ENCODE measurements around the gene SARDH. TPM values are rescaled to one million over a fixed set of nuclear protein-coding genes. Genes with fewer than 3 reads are reported as not detected.
A peak's percentile ranks its signal among the peaks of the same experiment; 100 is the strongest.
"Not testable (repeated sequence)": the region's sequence is repeated elsewhere in the genome, so short reads cannot be mapped to it uniquely, and the experiment has no call there.

SARDH gene
- polyA plus RNA-seq, 2 donors = 0.20 TPM

DNA sequence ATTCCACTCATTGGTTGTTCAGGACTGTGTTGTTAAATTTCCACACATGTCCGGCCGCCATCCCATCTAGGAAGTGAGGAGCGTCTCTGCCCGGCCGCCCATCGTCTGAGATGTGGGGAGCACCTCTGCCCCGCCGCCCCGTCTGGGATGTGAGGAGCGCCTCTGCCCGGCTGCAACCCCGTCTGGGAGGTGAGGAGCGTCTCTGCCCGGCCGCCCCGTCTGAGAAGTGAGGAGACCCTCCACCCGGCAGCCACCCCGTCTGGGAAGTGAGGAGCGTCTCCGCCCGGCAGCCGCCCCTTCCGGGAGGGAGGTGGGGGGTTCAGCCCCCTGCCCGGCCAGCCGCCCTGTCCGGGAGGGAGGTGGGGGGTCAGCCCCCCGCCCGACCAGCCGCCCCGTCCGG, 6.4 kb upstream of the SARDH start:
- H3K27ac ChIP-seq (ENCODE audit: low read depth in 2 of 2, low read length in 1 of 2); H3K36me3 ChIP-seq (ENCODE audit: control insufficient read depth in 2 of 2, insufficient read depth in 2 of 2, low read length in 1 of 2); H3K27me3 ChIP-seq (ENCODE audit: control insufficient read depth in 1 of 2, insufficient read depth in 2 of 2, low read length in 2 of 2); H3K4me3 ChIP-seq (ENCODE audit: low read depth in 1 of 2, low read length in 2 of 2); H3K4me1 ChIP-seq (ENCODE audit: control insufficient read depth in 2 of 2, insufficient read depth in 2 of 2, low read length in 1 of 2); H3K9me3 ChIP-seq (ENCODE audit: control insufficient read depth in 2 of 2, insufficient read depth in 1 of 2, low read depth in 1 of 2, low read length in 1 of 2): not testable (repeated sequence)
- WGBS, 2 donors = 95% methylated on average over 7 to 26 of the region's 31 CpGs

DNA sequence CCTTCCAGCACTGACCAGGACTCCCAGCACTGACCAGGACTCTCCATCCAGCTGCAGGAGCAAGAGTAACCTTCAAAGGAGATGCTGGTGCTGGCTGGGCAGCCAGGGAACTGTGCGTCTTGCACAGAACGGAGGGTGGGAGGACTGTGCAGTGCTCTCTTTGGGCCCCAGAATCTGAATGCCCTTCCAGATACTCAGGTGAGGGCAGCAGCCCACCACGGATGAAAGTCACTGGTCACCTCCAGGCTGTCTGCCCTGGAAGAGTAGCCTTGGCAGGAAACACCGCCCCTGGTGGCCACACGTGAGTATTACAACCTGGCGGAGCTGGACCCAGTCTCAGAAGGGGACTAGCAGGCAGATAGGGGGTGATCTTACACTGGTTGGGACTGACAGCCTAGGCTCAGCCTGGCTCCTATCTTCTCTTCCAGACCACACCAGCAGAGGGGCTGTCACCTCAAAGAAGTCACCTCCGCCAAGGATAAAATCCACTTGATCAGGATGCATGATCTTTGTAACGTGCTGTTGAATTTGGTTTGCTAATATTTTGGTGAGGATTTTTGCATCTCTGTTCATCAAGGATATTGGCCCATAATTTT, 4.8 kb upstream of the SARDH start:
- no peak overlapping the region for H3K27ac ChIP-seq (ENCODE audit: low read depth in 2 of 2, low read length in 1 of 2)
- H3K27me3 ChIP-seq (ENCODE audit: control insufficient read depth in 1 of 2, insufficient read depth in 2 of 2, low read length in 2 of 2) = no peaks in the 10 kb centered on the region
- peaks cover 0 to 6% of the 10 kb centered on the region in 2 donors for H3K4me1 ChIP-seq (ENCODE audit: control insufficient read depth in 2 of 2, insufficient read depth in 2 of 2, low read length in 1 of 2)
- no peaks in the 10 kb centered on the region for H3K9me3 ChIP-seq (ENCODE audit: control insufficient read depth in 2 of 2, insufficient read depth in 1 of 2, low read depth in 1 of 2, low read length in 1 of 2)
- 17 to 18% methylated on average over 8 of the region's 8 CpGs for WGBS, 2 donors
- H3K4me3 ChIP-seq (ENCODE audit: low read depth in 1 of 2, low read length in 2 of 2) = no peak overlapping the region
- no peaks in the 10 kb centered on the region for H3K36me3 ChIP-seq (ENCODE audit: control insufficient read depth in 2 of 2, insufficient read depth in 2 of 2, low read length in 1 of 2)

DNA sequence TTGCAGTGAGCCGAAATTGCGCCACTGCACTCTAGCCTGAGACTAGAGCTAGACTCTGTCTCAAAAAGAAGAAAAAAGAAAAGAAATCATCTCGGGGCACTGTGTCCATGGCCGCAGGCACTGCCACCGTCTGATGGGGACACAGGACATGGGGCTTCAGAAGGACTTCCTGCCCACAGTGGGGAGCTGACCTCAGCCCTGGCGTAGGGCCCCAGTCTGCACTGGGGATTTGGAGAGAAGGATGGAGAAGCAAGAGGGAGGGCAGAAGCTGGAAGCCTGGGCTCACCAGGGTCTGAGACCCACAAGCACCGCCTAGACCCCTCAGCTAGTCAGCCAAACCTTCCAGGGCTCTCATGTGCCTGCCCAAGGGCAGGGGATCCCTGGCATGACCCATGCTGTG, 4.1 kb upstream of the SARDH start:
- H3K4me1 ChIP-seq (ENCODE audit: control insufficient read depth in 2 of 2, insufficient read depth in 2 of 2, low read length in 1 of 2) = peaks cover 0 to 10% of the 10 kb centered on the region in 2 donors
- no peak overlapping the region for H3K4me3 ChIP-seq (ENCODE audit: low read depth in 1 of 2, low read length in 2 of 2)
- no peaks in the 10 kb centered on the region for H3K9me3 ChIP-seq (ENCODE audit: control insufficient read depth in 2 of 2, insufficient read depth in 1 of 2, low read depth in 1 of 2, low read length in 1 of 2)
- WGBS, 2 donors = 85 to 88% methylated on average over 7 of the region's 7 CpGs
- no peaks in the 10 kb centered on the region for H3K27me3 ChIP-seq (ENCODE audit: control insufficient read depth in 1 of 2, insufficient read depth in 2 of 2, low read length in 2 of 2)
- H3K27ac ChIP-seq (ENCODE audit: low read depth in 2 of 2, low read length in 1 of 2) = no peak overlapping the region
- no peaks in the 10 kb centered on the region for H3K36me3 ChIP-seq (ENCODE audit: control insufficient read depth in 2 of 2, insufficient read depth in 2 of 2, low read length in 1 of 2)

DNA sequence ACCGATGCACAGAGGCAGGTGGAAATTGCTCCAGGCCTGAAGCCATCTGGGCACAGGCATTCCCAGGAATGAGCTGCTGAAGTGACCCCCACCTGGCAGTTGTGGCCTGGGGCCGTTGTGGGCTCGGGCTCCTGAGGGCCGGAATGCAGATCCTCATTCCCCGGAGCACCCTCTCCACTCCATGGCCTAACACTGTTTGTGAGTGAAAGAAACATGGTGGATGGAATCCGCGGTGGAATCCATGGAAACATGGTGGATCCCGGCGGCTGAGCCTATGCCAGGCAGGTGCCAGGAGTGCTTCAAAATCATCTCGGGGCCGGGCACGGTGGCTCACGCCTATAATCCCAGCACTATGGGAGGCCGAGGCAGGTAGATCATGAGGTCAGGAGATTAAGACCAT, 3.6 kb upstream of the SARDH start:
- Histone ChIP-seq H3K27me3 (ENCODE audit: control insufficient read depth in 1 of 2, insufficient read depth in 2 of 2, low read length in 2 of 2) (no peaks in the 10 kb centered on the region), H3K4me3 (ENCODE audit: low read depth in 1 of 2, low read length in 2 of 2) (no peak overlapping the region), H3K4me1 (ENCODE audit: control insufficient read depth in 2 of 2, insufficient read depth in 2 of 2, low read length in 1 of 2) (peaks cover 0 to 10% of the 10 kb centered on the region in 2 donors), H3K9me3 (ENCODE audit: control insufficient read depth in 2 of 2, insufficient read depth in 1 of 2, low read depth in 1 of 2, low read length in 1 of 2) (no peaks in the 10 kb centered on the region), H3K27ac (ENCODE audit: low read depth in 2 of 2, low read length in 1 of 2) (no peak overlapping the region), H3K36me3 (ENCODE audit: control insufficient read depth in 2 of 2, insufficient read depth in 2 of 2, low read length in 1 of 2) (no peaks in the 10 kb centered on the region)
- WGBS, 2 donors = 92 to 93% methylated on average over 14 of the region's 14 CpGs

DNA sequence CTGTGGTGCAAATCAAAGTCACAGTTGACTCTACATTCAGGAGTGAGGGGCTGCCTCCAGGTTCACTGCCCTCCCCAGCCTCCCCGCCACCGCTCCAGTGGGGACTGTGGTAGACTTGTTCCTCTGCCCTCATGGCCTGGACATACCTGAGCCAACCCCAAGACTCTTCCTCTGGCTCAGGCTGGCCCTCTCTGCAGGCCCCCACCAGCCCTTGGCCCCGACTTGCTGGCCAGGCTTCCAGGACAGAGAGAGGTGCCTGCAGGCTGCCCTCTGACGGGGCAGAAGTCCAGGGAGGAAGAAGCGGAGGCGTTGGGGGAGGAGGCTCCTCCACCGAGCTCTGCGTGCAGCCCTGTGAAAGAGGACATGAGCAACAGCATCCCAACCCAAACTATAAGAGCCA, 2.8 kb upstream of the SARDH start:
- no peaks in the 10 kb centered on the region for H3K36me3 ChIP-seq (ENCODE audit: control insufficient read depth in 2 of 2, insufficient read depth in 2 of 2, low read length in 1 of 2)
- H3K4me3 ChIP-seq (ENCODE audit: low read depth in 1 of 2, low read length in 2 of 2) = no peak overlapping the region
- no peak overlapping the region for H3K27ac ChIP-seq (ENCODE audit: low read depth in 2 of 2, low read length in 1 of 2)
- H3K9me3 ChIP-seq (ENCODE audit: control insufficient read depth in 2 of 2, insufficient read depth in 1 of 2, low read depth in 1 of 2, low read length in 1 of 2) = no peaks in the 10 kb centered on the region
- H3K4me1 ChIP-seq (ENCODE audit: control insufficient read depth in 2 of 2, insufficient read depth in 2 of 2, low read length in 1 of 2) = peaks cover 0 to 10% of the 10 kb centered on the region in 2 donors
- 80 to 88% methylated on average over 8 of the region's 8 CpGs for WGBS, 2 donors
- H3K27me3 ChIP-seq (ENCODE audit: control insufficient read depth in 1 of 2, insufficient read depth in 2 of 2, low read length in 2 of 2) = no peaks in the 10 kb centered on the region

DNA sequence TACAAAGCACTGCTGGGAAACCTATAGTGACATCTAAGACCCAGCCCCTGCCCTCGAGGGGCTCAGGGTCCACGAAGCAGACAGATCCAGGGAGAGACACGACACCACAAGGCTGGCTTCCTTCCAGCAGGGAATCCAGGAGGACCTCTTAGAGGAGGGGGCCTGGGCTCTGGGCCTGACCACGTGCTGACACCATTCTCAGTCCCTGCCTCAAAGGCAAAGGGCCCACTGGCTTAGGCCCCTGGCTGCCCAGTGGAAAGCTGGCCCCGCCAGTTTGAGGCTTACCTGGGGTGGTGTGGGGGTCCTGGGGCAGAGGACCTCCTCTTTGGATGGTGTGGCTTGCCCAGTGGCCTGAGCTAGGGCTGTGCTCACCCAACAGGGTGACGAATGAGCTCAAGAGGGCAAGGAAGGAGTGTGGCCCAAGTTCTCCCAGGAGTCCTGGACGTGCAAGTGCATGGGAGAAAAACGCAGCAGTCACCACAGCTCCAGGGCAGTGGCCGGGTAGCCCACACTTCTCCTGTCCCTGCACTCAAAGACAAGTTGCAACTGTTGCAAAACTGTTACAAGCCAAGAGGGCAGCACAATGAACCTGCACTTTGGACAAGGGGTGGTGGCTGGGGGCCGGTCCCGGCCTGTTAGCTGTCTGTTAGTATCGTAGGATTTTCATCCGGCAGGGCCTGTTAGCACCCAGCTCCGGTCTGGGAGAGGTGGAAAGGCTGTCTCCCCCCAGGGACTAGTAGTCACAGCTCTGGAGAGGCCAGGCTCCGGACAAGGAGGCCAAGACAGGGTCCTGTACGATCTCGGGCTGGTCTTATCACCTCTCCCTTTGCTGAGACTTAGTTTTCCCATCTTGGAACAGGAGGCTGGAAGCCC, 1.5 kb upstream of the SARDH start:
- Histone ChIP-seq H3K9me3 (ENCODE audit: control insufficient read depth in 2 of 2, insufficient read depth in 1 of 2, low read depth in 1 of 2, low read length in 1 of 2) (no peaks in the 10 kb centered on the region), H3K27ac (ENCODE audit: low read depth in 2 of 2, low read length in 1 of 2) (no peak overlapping the region), H3K27me3 (ENCODE audit: control insufficient read depth in 1 of 2, insufficient read depth in 2 of 2, low read length in 2 of 2) (no peaks in the 10 kb centered on the region), H3K36me3 (ENCODE audit: control insufficient read depth in 2 of 2, insufficient read depth in 2 of 2, low read length in 1 of 2) (no peaks in the 10 kb centered on the region), H3K4me1 (ENCODE audit: control insufficient read depth in 2 of 2, insufficient read depth in 2 of 2, low read length in 1 of 2) (peaks cover 0 to 10% of the 10 kb centered on the region in 2 donors), H3K4me3 (ENCODE audit: low read depth in 1 of 2, low read length in 2 of 2) (no peak overlapping the region)
- 83 to 84% methylated on average over 17 of the region's 17 CpGs for WGBS, 2 donors

DNA sequence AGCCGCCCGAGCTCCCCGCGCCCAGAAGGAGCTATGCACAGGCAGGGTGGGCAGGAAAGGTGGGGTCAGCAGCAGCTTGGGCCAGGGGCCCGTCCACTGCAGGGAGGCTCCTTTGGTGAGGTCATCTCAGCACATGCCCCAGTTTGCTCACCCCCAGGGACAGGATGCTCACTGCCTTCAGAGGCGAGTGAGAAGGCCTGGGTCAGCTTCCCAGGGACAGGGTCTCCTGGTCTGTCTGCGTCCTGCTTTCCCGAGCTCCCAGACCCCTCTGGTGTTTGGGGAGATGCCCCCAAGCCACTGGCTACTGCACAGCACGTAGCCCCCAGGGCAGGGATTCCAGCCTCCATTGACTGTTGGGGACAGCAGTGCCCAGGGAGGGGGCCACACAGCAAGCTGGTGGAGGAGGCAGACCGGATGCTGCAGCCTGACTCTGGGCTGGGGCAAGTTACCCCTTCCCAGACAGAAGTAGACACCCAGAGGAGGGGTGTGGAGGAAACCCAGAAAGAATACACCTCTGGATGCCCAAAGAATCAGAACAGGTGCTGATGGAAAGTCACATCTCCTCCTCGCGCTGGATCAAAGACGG, 581 bp upstream of the SARDH start:
- Histone ChIP-seq H3K27me3 (ENCODE audit: control insufficient read depth in 1 of 2, insufficient read depth in 2 of 2, low read length in 2 of 2) (no peaks in the 10 kb centered on the region), H3K9me3 (ENCODE audit: control insufficient read depth in 2 of 2, insufficient read depth in 1 of 2, low read depth in 1 of 2, low read length in 1 of 2) (no peaks in the 10 kb centered on the region), H3K36me3 (ENCODE audit: control insufficient read depth in 2 of 2, insufficient read depth in 2 of 2, low read length in 1 of 2) (no peaks in the 10 kb centered on the region), H3K27ac (ENCODE audit: low read depth in 2 of 2, low read length in 1 of 2) (no peak overlapping the region), H3K4me1 (ENCODE audit: control insufficient read depth in 2 of 2, insufficient read depth in 2 of 2, low read length in 1 of 2) (peaks cover 0 to 10% of the 10 kb centered on the region in 2 donors), H3K4me3 (ENCODE audit: low read depth in 1 of 2, low read length in 2 of 2) (peak overlapping the region in 1 of 2 donors; percentile 9)
- 55 to 60% methylated on average over 13 of the region's 13 CpGs for WGBS, 2 donors

DNA sequence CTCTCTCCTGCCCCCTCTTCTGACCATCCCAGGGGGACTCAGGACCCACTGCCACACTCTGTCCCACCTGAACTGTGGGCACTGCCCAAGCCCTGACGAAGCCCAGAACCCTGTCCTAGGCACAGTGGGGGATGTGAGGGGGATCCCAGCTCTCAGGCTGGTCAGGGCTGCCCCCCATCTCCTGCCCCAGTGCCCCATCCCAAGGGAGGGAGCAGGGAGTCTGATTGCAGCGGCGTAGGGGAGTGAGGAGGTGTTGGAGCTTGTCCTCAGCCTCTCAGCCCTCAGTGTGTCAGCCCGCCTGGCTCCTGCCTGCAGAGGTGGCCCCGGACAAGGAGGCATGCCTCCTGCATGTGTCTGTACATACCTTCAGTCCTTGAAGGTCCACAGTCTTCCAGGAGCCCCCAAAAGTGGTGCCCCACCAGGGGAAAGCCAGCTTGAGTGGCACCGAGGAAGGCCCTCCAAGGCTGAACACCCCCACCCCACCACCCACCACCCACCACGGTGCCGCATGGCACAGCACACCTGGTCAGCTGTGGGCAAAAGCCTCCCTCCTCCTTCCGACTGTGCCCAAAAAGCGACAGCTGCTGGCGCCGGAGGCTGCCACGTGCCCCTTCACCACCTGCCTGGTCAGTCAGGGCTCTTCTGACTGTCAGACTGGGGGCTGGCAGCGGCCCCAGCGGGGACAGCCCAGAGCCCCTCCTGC, 930 bp downstream of the SARDH start:
- Histone ChIP-seq H3K4me1 (ENCODE audit: control insufficient read depth in 2 of 2, insufficient read depth in 2 of 2, low read length in 1 of 2) (peaks cover 0 to 10% of the 10 kb centered on the region in 2 donors), H3K36me3 (ENCODE audit: control insufficient read depth in 2 of 2, insufficient read depth in 2 of 2, low read length in 1 of 2) (no peaks in the 10 kb centered on the region), H3K27me3 (ENCODE audit: control insufficient read depth in 1 of 2, insufficient read depth in 2 of 2, low read length in 2 of 2) (no peaks in the 10 kb centered on the region), H3K4me3 (ENCODE audit: low read depth in 1 of 2, low read length in 2 of 2) (no peak overlapping the region), H3K9me3 (ENCODE audit: control insufficient read depth in 2 of 2, insufficient read depth in 1 of 2, low read depth in 1 of 2, low read length in 1 of 2) (no peaks in the 10 kb centered on the region), H3K27ac (ENCODE audit: low read depth in 2 of 2, low read length in 1 of 2) (no peak overlapping the region)
- WGBS, 2 donors = 58 to 64% methylated on average over 10 to 15 of the region's 15 CpGs

DNA sequence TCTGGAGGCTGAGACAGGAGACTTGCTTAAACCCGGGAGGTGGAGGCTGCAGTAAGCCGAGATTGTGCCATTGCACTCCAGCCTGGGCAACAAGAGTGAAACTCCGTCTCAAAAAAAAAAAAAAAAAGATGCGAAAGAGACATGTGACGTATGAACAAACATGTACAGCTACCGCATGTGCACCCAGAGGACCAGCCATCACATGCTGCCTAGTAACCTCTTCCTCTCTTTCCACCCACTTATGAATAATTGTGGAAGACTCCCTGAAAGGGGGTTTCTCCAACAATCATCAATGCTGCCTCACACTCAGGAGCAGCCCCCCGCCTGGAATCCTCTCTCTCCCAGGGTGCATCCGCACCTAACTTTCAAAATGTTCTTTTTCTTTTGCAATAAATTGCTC, 2.2 kb downstream of the SARDH start:
- Histone ChIP-seq H3K27ac (ENCODE audit: low read depth in 2 of 2, low read length in 1 of 2) (no peak overlapping the region), H3K4me1 (ENCODE audit: control insufficient read depth in 2 of 2, insufficient read depth in 2 of 2, low read length in 1 of 2) (peaks cover 0 to 10% of the 10 kb centered on the region in 2 donors), H3K36me3 (ENCODE audit: control insufficient read depth in 2 of 2, insufficient read depth in 2 of 2, low read length in 1 of 2) (no peaks in the 10 kb centered on the region), H3K9me3 (ENCODE audit: control insufficient read depth in 2 of 2, insufficient read depth in 1 of 2, low read depth in 1 of 2, low read length in 1 of 2) (no peaks in the 10 kb centered on the region), H3K4me3 (ENCODE audit: low read depth in 1 of 2, low read length in 2 of 2) (no peak overlapping the region), H3K27me3 (ENCODE audit: control insufficient read depth in 1 of 2, insufficient read depth in 2 of 2, low read length in 2 of 2) (no peaks in the 10 kb centered on the region)
- WGBS, 2 donors = 80 to 87% methylated on average over 7 to 8 of the region's 8 CpGs
